Astrocyte (in vitro differentiated cells and primary cell): Measurements from ENCODE around the gene FSTL4. TPM values are rescaled to one million over a fixed set of nuclear protein-coding genes. Genes with fewer than 3 reads are reported as not detected.

ENCODE experiments used
- DNase-seq: peaks from one replicate; pipeline ENCODE4 v3.0.0-alpha.2; 2010; ENCODE audit warnings: low read depth
- FAIRE-seq: peaks from 2 replicates; lab custom pipeline; 2011; peaks lifted over from hg19 to GRCh38; lab: Jason Lieb, UNC
- H2AFZ ChIP-seq: 2 replicates; pipeline ENCODE4 v1.6.0; 2012; ENCODE audit warnings: low read depth, low read length, inconsistent platforms
- H3K27ac ChIP-seq: 2 replicates; pipeline ENCODE4 v1.5.1; 2011; ENCODE audit warnings: low read depth, low read length, inconsistent platforms
- H3K27me3 ChIP-seq: 2 replicates; pipeline ENCODE4 v1.6.0; 2011; ENCODE audit warnings: low read length, inconsistent platforms; ENCODE audit not compliant: insufficient read depth
- H3K36me3 ChIP-seq: 2 replicates; pipeline ENCODE4 v1.5.1; 2011; ENCODE audit warnings: low read length, inconsistent platforms; ENCODE audit not compliant: insufficient read depth
- H3K4me1 ChIP-seq: 2 replicates; pipeline ENCODE4 v1.5.1; 2011; ENCODE audit warnings: low read length, inconsistent platforms; ENCODE audit not compliant: insufficient read depth
- H3K4me2 ChIP-seq: 2 replicates; pipeline ENCODE4 v1.6.0; 2012; ENCODE audit warnings: low read length, inconsistent platforms
- H3K4me3 ChIP-seq: 2 replicates; pipeline ENCODE4 v1.5.1; 2011; ENCODE audit warnings: low read depth, mild to moderate bottlenecking, low read length, inconsistent platforms; ENCODE audit not compliant: insufficient read depth
- H3K79me2 ChIP-seq: 2 replicates; pipeline ENCODE4 v1.6.0; 2012; ENCODE audit warnings: mild to moderate bottlenecking, low read length, inconsistent platforms; ENCODE audit not compliant: insufficient read depth
- H3K9ac ChIP-seq: 2 replicates; pipeline ENCODE4 v1.6.0; 2012; ENCODE audit warnings: mild to moderate bottlenecking, low read length, inconsistent platforms
- H3K9me3 ChIP-seq: 2 replicates; pipeline ENCODE4 v1.5.1; 2012; ENCODE audit warnings: low read depth, mild to moderate bottlenecking, low read length, inconsistent platforms; ENCODE audit not compliant: insufficient read depth
- H4K20me1 ChIP-seq: 2 replicates; pipeline ENCODE4 v1.6.0; 2012; ENCODE audit warnings: low read length, inconsistent platforms; ENCODE audit not compliant: insufficient read depth
- H3K27ac Mint-ChIP-seq: one replicate; pipeline ENCODE4 v1.8.0; 2021; ENCODE audit warnings: mild to moderate bottlenecking, mixed read lengths; ENCODE audit not compliant: unreplicated experiment
- H3K27me3 Mint-ChIP-seq: one replicate; pipeline ENCODE4 v1.8.0; 2021; ENCODE audit warnings: low read depth, mixed read lengths; ENCODE audit not compliant: unreplicated experiment
- H3K36me3 Mint-ChIP-seq: one replicate; pipeline ENCODE4 v1.8.0; 2021; ENCODE audit warnings: low read depth, mixed read lengths; ENCODE audit not compliant: unreplicated experiment
- H3K4me1 Mint-ChIP-seq: one replicate; pipeline ENCODE4 v1.8.0; 2021; ENCODE audit warnings: low read depth, mixed read lengths; ENCODE audit not compliant: unreplicated experiment
- H3K4me3 Mint-ChIP-seq: one replicate; pipeline ENCODE4 v1.8.0; 2021; ENCODE audit warnings: mild to moderate bottlenecking, moderate library complexity, mixed read lengths; ENCODE audit not compliant: unreplicated experiment
- H3K9me3 Mint-ChIP-seq: one replicate; pipeline ENCODE4 v1.8.0; 2021; ENCODE audit warnings: mild to moderate bottlenecking, mixed read lengths; ENCODE audit not compliant: unreplicated experiment
- CTCF ChIP-seq: IDR thresholded peaks from 2 replicates; pipeline ENCODE4 v1.5.1; 2011; ENCODE audit warnings: low read depth, mild to moderate bottlenecking, inconsistent platforms, low read length, moderate library complexity; ENCODE audit not compliant: insufficient read depth
- EZH2 ChIP-seq: IDR thresholded peaks from 2 replicates; pipeline ENCODE4 v1.6.1; 2012; ENCODE audit warnings: mild to moderate bottlenecking, low read length, inconsistent platforms; ENCODE audit not compliant: insufficient read depth
- total RNA-seq: library from RNA; stranded (reverse); gene quantifications from 2 replicates; pipeline ENCODE4 v1.2.1, GENCODE V29; 2021

The FSTL4 gene
- total RNA-seq, 1 donor from 2014 or later, result not detected

GRCh38 chr5:133266527-133266878 lies 345.8 kb downstream of the FSTL4 start:
- no peak for FAIRE-seq

GRCh38 chr5:133265720-133266526 lies 346.4 kb downstream of the FSTL4 start:
- H3K79me2 ChIP-seq, result no peaks in the 10 kb centered on the region
- no peaks in the 10 kb centered on the region for H4K20me1 ChIP-seq
- H3K4me3 ChIP-seq, result no peak overlapping the region
- H3K4me2 ChIP-seq, result no peak overlapping the region
- FAIRE-seq (no peak), DNase-seq (peak; percentile 49)
- no peaks in the 10 kb centered on the region for H3K36me3 ChIP-seq
- TF ChIP-seq EZH2, result no peak
- TF ChIP-seq CTCF, result no peak
- no peaks in the 10 kb centered on the region for H3K4me1 ChIP-seq
- Mint-ChIP-seq H3K27me3 (peaks cover 42% of the 10 kb centered on the region), H3K4me1 (no peaks in the 10 kb centered on the region), H3K9me3 (peaks cover 2% of the 10 kb centered on the region), H3K36me3 (no peaks in the 10 kb centered on the region), H3K27ac (no peak overlapping the region), H3K4me3 (no peak overlapping the region)
- peaks cover 16% of the 10 kb centered on the region for H3K27me3 ChIP-seq
- no peaks in the 10 kb centered on the region for H3K9me3 ChIP-seq
- no peak overlapping the region for H3K9ac ChIP-seq
- H2AFZ ChIP-seq, result no peak overlapping the region
- H3K27ac ChIP-seq, result no peak overlapping the region

More at GRCh38 chr5:133266527-133266878, 345.8 kb downstream of the FSTL4 start:
- Histone ChIP-seq H2AFZ (no peak overlapping the region), H3K36me3 (no peaks in the 10 kb centered on the region), H3K4me1 (no peaks in the 10 kb centered on the region), H3K9me3 (no peaks in the 10 kb centered on the region), H3K4me2 (no peak overlapping the region), H4K20me1 (no peaks in the 10 kb centered on the region), H3K27ac (no peak overlapping the region), H3K4me3 (no peak overlapping the region), H3K9ac (no peak overlapping the region), H3K79me2 (no peaks in the 10 kb centered on the region), H3K27me3 (peaks cover 21% of the 10 kb centered on the region)
- DNase-seq, result no peak
- no peaks in the 10 kb centered on the region for H3K4me1 Mint-ChIP-seq
- H3K4me3 Mint-ChIP-seq, result no peak overlapping the region
- TF ChIP-seq CTCF (no peak), EZH2 (no peak)
- peaks cover 38% of the 10 kb centered on the region for H3K27me3 Mint-ChIP-seq
- H3K36me3 Mint-ChIP-seq, result no peaks in the 10 kb centered on the region
- peaks cover 2% of the 10 kb centered on the region for H3K9me3 Mint-ChIP-seq
- H3K27ac Mint-ChIP-seq, result no peak overlapping the region

GRCh38 chr5:133265257-133265656 lies 347.1 kb downstream of the FSTL4 start:
- no peaks in the 10 kb centered on the region for H3K4me1 ChIP-seq
- no peak for DNase-seq
- TF ChIP-seq CTCF, result no peak
- TF ChIP-seq EZH2, result no peak
- no peak overlapping the region for H3K4me3 ChIP-seq
- no peak overlapping the region for H2AFZ ChIP-seq
- H3K36me3 Mint-ChIP-seq, result no peaks in the 10 kb centered on the region
- no peaks in the 10 kb centered on the region for H3K4me1 Mint-ChIP-seq
- H3K4me3 Mint-ChIP-seq, result no peak overlapping the region
- H4K20me1 ChIP-seq, result no peaks in the 10 kb centered on the region
- H3K9me3 Mint-ChIP-seq, result peaks cover 2% of the 10 kb centered on the region
- no peak overlapping the region for H3K27ac ChIP-seq
- no peak overlapping the region for H3K9ac ChIP-seq
- H3K36me3 ChIP-seq, result no peaks in the 10 kb centered on the region
- peaks cover 14% of the 10 kb centered on the region for H3K27me3 ChIP-seq
- no peak overlapping the region for H3K27ac Mint-ChIP-seq
- no peak overlapping the region for H3K4me2 ChIP-seq
- FAIRE-seq, result no peak
- no peaks in the 10 kb centered on the region for H3K9me3 ChIP-seq
- peaks cover 48% of the 10 kb centered on the region for H3K27me3 Mint-ChIP-seq
- no peaks in the 10 kb centered on the region for H3K79me2 ChIP-seq
